HepG2 (cell line): ENCODE results near the gene GGT1. TPM values are rescaled to one million over a fixed set of nuclear protein-coding genes. Genes with fewer than 3 reads are reported as not detected.

Experiments used
- AGO2 ChIP-seq: fragments of 200-400 bp; formaldehyde crosslinking; optimal IDR thresholded peaks from 2 replicates; pipeline ENCODE3; 2017; ENCODE audit warnings: mild to moderate bottlenecking, low read depth, low read length, moderate library complexity
- HOXA3 ChIP-seq: sonication (generic); formaldehyde crosslinking; IDR thresholded peaks from 2 replicates; pipeline ENCODE4 v1.5.0; 2020; ENCODE audit warnings: missing genetic modification reagents
- MED8 ChIP-seq: sonication (generic); formaldehyde crosslinking; IDR thresholded peaks from 2 replicates; pipeline ENCODE4 v1.8.1; 2023; ENCODE audit warnings: mild to moderate bottlenecking, missing genetic modification reagents; ENCODE audit not compliant: insufficient replicate concordance
- PHF8 ChIP-seq: sonication (generic); formaldehyde crosslinking; IDR thresholded peaks from 2 replicates; pipeline ENCODE4 v1.5.0; 2020; ENCODE audit warnings: missing genetic modification reagents
- REPIN1 ChIP-seq: sonication (generic); formaldehyde crosslinking; IDR thresholded peaks from 2 replicates; pipeline ENCODE4 v1.8.0; 2022; ENCODE audit warnings: missing genetic modification reagents, low read depth, mild to moderate bottlenecking, borderline replicate concordance
- TEAD3 ChIP-seq: optimal IDR thresholded peaks from 2 replicates; pipeline ENCODE3; 2016; ENCODE audit warnings: borderline replicate concordance
- ZNF879 ChIP-seq: sonication (generic); formaldehyde crosslinking; IDR thresholded peaks from 2 replicates; pipeline ENCODE4 v1.8.1; 2023; ENCODE audit warnings: missing genetic modification reagents
- polyA plus RNA-seq, 8 experiments: library from polyadenylated mRNA; depleted of rRNA in 3 of 8; stranded (reverse) in 7 of 8; unstranded in 1 of 8; fragments of >200 nt; fragmentation: Illumina TruSeq in 4 of 8; extraction: Trizol in 4 of 8; gene quantifications; 2 replicates each; pipeline versions ENCODE4 v1.2.1 to v1.2.3, GENCODE V29; 2011 to 2016; ENCODE audit warnings: low read depth in 4 of 8, missing spikeins in 1 of 8, mixed read lengths in 1 of 8; ENCODE audit not compliant: insufficient read depth in 1 of 8
- total RNA-seq, 5 experiments: library from RNA; depleted of rRNA; stranded (reverse); fragments of >200 nt; fragmentation: Illumina TruSeq; extraction: Trizol; gene quantifications; 2 replicates each; pipeline ENCODE4 v1.2.3, GENCODE V29; 2016; ENCODE audit warnings: low read depth in 1 of 5
- TF ChIP-seq, protein P1 (sequence below): sonication (generic); formaldehyde crosslinking; IDR thresholded peaks from 2 replicates; pipeline ENCODE4 v1.9.0; 2021; ENCODE audit warnings: missing genetic modification reagents, mild to moderate bottlenecking, borderline replicate concordance
- TF ChIP-seq, protein P2 (sequence below): sonication (generic); formaldehyde crosslinking; IDR thresholded peaks from 2 replicates; pipeline ENCODE4 v1.5.0; 2020; ENCODE audit warnings: mild to moderate bottlenecking, missing genetic modification reagents
- TF ChIP-seq, protein P3 (sequence below), 2 experiments: sonication (generic) in 1 of 2; formaldehyde crosslinking in 1 of 2; IDR thresholded peaks; 2 replicates each; pipeline versions ENCODE4 v1.4.0 to v1.6.1; 2018 to 2020; ENCODE audit warnings: missing genetic modification reagents in 2 of 2, borderline replicate concordance in 1 of 2, low read depth in 1 of 2, mild to moderate bottlenecking in 1 of 2, missing biosample characterization in 1 of 2
- TF ChIP-seq, protein P4 (sequence below): sonication (generic); formaldehyde crosslinking; IDR thresholded peaks from 2 replicates; pipeline ENCODE4 v1.9.0; 2022; ENCODE audit warnings: low read depth, missing genetic modification reagents

The GGT1 gene
- total and polyA plus RNA-seq, 2 of the 13 experiments (the other 11 are each of a cell fraction or from before 2014, with no cell fraction given) = 29.9 to 103 TPM

DNA sequence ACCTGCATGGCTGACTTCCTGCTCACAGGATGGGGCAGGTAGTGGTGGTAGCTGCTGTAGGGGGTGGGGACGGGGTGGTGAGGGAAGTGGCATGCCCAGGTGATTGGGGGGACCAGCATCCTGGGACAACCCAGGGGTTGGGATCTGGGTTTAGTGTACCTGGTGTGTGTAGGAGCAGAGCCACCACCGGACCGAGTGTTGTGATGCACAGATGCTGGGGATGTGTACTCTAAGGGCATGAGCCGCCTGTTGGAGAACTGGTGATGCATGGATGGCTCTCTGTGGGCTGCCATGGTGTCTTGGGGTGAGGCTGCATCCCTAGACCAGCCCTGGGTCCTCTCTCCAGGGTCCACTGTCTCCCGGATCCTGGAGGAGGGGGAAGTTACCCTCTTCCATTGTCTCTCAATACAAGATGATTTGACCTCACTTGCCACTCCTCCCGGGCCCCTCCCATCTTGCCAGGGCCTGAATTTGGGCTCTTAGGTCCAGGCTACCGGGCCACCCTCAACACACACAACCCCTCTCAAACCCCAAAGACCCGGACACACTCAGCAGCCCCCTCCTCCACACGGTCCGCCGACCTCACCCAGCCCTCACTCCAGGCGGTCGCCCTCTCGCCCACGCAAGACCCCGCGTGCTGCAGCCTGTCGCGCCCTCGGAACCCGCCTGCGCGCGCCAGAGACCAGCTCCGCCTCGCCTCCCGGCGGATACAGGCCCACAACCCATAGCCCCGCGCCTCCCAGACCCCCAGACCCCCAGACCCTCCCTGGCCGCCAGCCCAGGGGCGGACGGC, 10.7 kb upstream of the GGT1 start (continued):
- TF ChIP-seq PHF8 (CRISPR knock-in tag) (peak; percentile 2; the same call in 1 of the 2 replicates), TEAD3 (CRISPR knock-in tag) (peak; percentile 16), HOXA3 (CRISPR knock-in tag) (peak; percentile 14; the same call in 1 of the 2 replicates), AGO2 (peak; percentile 44), MED8 (CRISPR knock-in tag) (no peak), ZNF879 (CRISPR knock-in tag) (0 out of 2 replicates have a peak, but pooled peaks have one; percentile 17), REPIN1 (CRISPR knock-in tag) (no peak)
- TF ChIP-seq, protein P1, sequence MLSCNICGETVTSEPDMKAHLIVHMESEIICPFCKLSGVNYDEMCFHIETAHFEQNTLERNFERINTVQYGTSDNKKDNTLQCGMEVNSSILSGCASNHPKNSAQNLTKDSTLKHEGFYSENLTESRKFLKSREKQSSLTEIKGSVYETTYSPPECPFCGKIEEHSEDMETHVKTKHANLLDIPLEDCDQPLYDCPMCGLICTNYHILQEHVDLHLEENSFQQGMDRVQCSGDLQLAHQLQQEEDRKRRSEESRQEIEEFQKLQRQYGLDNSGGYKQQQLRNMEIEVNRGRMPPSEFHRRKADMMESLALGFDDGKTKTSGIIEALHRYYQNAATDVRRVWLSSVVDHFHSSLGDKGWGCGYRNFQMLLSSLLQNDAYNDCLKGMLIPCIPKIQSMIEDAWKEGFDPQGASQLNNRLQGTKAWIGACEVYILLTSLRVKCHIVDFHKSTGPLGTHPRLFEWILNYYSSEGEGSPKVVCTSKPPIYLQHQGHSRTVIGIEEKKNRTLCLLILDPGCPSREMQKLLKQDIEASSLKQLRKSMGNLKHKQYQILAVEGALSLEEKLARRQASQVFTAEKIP (CRISPR knock-in tag) = no peak
- TF ChIP-seq, protein P2, sequence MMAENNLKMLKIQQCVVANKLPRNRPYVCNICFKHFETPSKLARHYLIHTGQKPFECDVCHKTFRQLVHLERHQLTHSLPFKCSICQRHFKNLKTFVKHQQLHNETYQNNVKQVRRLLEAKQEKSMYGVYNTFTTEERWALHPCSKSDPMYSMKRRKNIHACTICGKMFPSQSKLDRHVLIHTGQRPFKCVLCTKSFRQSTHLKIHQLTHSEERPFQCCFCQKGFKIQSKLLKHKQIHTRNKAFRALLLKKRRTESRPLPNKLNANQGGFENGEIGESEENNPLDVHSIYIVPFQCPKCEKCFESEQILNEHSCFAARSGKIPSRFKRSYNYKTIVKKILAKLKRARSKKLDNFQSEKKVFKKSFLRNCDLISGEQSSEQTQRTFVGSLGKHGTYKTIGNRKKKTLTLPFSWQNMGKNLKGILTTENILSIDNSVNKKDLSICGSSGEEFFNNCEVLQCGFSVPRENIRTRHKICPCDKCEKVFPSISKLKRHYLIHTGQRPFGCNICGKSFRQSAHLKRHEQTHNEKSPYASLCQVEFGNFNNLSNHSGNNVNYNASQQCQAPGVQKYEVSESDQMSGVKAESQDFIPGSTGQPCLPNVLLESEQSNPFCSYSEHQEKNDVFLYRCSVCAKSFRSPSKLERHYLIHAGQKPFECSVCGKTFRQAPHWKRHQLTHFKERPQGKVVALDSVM (CRISPR knock-in tag) = 0 out of 2 replicates have a peak, but pooled peaks have one; percentile 8
- TF ChIP-seq, protein P3, sequence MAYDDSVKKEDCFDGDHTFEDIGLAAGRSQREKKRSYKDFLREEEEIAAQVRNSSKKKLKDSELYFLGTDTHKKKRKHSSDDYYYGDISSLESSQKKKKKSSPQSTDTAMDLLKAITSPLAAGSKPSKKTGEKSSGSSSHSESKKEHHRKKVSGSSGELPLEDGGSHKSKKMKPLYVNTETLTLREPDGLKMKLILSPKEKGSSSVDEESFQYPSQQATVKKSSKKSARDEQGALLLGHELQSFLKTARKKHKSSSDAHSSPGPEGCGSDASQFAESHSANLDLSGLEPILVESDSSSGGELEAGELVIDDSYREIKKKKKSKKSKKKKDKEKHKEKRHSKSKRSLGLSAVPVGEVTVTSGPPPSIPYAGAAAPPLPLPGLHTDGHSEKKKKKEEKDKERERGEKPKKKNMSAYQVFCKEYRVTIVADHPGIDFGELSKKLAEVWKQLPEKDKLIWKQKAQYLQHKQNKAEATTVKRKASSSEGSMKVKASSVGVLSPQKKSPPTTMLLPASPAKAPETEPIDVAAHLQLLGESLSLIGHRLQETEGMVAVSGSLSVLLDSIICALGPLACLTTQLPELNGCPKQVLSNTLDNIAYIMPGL (CRISPR knock-in tag; IDR thresholded peaks at IDR 0.05; ENCODE audit: borderline replicate concordance in 1 of 2, low read depth in 1 of 2) = peak in 1 of 2 experiments; percentile 2; a peak in 1 of 4 replicates
- TF ChIP-seq, protein P4, sequence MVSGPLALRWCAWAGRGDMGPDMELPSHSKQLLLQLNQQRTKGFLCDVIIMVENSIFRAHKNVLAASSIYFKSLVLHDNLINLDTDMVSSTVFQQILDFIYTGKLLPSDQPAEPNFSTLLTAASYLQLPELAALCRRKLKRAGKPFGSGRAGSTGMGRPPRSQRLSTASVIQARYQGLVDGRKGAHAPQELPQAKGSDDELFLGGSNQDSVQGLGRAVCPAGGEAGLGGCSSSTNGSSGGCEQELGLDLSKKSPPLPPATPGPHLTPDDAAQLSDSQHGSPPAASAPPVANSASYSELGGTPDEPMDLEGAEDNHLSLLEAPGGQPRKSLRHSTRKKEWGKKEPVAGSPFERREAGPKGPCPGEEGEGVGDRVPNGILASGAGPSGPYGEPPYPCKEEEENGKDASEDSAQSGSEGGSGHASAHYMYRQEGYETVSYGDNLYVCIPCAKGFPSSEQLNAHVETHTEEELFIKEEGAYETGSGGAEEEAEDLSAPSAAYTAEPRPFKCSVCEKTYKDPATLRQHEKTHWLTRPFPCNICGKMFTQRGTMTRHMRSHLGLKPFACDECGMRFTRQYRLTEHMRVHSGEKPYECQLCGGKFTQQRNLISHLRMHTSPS (CRISPR knock-in tag) = no peak
